Endothelial cell (in vitro differentiated cells): Measurements from ENCODE around the gene NUBPL. TPM values are rescaled to one million over a fixed set of nuclear protein-coding genes. Genes with fewer than 3 reads are reported as not detected.
A peak's percentile ranks its signal among the peaks of the same experiment; 100 is the strongest.

Experiments used
- DNase-seq: peaks from one replicate; pipeline ENCODE4 v3.0.0; 2021; ENCODE audit warnings: low spot score
- H3K27ac Mint-ChIP-seq: one replicate; pipeline ENCODE4 v1.8.0; 2021; ENCODE audit warnings: mixed read lengths, inconsistent platforms; ENCODE audit not compliant: unreplicated experiment
- H3K27me3 Mint-ChIP-seq: one replicate; pipeline ENCODE4 v1.8.0; 2021; ENCODE audit warnings: mild to moderate bottlenecking, moderate library complexity, mixed read lengths, inconsistent platforms; ENCODE audit not compliant: unreplicated experiment
- H3K36me3 Mint-ChIP-seq: one replicate; pipeline ENCODE4 v1.8.0; 2021; ENCODE audit warnings: mild to moderate bottlenecking, low read depth, mixed read lengths, inconsistent platforms; ENCODE audit not compliant: unreplicated experiment
- H3K4me1 Mint-ChIP-seq: one replicate; pipeline ENCODE4 v1.8.0; 2021; ENCODE audit warnings: mild to moderate bottlenecking, mixed read lengths, inconsistent platforms; ENCODE audit not compliant: unreplicated experiment
- H3K4me3 Mint-ChIP-seq: one replicate; pipeline ENCODE4 v1.8.0; 2021; ENCODE audit warnings: mild to moderate bottlenecking, mixed read lengths, inconsistent platforms; ENCODE audit not compliant: unreplicated experiment
- H3K9me3 Mint-ChIP-seq: one replicate; pipeline ENCODE4 v1.8.0; 2021; ENCODE audit warnings: mixed read lengths, inconsistent platforms; ENCODE audit not compliant: unreplicated experiment
- total RNA-seq: library from RNA; stranded (reverse); fragmentation: NEBNext Ultra II Directional; extraction: Animal tissue kit (Norgen Biotek cat#: 25700); gene quantifications from one replicate; pipeline ENCODE4 v1.2.1, GENCODE V29; 2021; ENCODE audit not compliant: unreplicated experiment
- TF ChIP-seq, protein P1 (sequence below): fragments of 200-600 bp; sonication (generic); IDR thresholded peaks from one replicate; pipeline ENCODE4 v1.5.0; 2021; ENCODE audit warnings: antibody characterized with exemption; ENCODE audit not compliant: unreplicated experiment

Gene NUBPL
- total RNA-seq, 1 donor from 2014 or later = 11.3 TPM

DNA sequence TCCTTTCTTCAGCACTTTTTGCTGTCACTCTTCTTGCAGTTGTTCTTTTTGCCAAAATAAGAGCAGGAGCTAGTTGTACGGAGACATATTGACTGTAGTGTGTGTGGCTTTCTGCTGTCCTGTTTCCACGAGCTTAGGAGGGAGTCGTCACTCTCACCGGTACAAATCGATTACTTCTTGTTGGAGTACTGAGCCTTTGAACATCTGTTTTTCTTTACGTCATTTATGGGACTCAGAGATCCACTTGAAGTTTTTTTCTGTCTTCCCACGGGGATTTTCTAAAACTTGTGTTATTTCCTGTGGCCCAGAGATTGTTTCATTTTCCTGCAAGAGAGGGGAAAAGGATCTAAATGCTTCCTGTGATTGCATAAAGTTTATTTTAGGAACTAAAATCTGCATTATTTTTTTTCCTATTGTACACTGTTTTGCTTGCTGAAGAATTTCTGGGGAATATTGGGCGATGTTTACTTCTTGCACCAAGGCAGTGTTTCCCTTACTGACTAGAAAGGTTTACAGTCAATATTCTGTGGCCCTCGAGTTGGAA is 316.1 kb downstream of the NUBPL start:
- TF ChIP-seq, protein P1, sequence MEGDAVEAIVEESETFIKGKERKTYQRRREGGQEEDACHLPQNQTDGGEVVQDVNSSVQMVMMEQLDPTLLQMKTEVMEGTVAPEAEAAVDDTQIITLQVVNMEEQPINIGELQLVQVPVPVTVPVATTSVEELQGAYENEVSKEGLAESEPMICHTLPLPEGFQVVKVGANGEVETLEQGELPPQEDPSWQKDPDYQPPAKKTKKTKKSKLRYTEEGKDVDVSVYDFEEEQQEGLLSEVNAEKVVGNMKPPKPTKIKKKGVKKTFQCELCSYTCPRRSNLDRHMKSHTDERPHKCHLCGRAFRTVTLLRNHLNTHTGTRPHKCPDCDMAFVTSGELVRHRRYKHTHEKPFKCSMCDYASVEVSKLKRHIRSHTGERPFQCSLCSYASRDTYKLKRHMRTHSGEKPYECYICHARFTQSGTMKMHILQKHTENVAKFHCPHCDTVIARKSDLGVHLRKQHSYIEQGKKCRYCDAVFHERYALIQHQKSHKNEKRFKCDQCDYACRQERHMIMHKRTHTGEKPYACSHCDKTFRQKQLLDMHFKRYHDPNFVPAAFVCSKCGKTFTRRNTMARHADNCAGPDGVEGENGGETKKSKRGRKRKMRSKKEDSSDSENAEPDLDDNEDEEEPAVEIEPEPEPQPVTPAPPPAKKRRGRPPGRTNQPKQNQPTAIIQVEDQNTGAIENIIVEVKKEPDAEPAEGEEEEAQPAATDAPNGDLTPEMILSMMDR = no peak
- Mint-ChIP-seq H3K36me3 (peaks cover 4% of the 10 kb centered on the region), H3K9me3 (no peaks in the 10 kb centered on the region), H3K27ac (peak overlapping the region; percentile 94), H3K4me3 (no peak overlapping the region), H3K27me3 (peaks cover 1% of the 10 kb centered on the region), H3K4me1 (peaks cover 35% of the 10 kb centered on the region)
- DNase-seq = no peak

DNA sequence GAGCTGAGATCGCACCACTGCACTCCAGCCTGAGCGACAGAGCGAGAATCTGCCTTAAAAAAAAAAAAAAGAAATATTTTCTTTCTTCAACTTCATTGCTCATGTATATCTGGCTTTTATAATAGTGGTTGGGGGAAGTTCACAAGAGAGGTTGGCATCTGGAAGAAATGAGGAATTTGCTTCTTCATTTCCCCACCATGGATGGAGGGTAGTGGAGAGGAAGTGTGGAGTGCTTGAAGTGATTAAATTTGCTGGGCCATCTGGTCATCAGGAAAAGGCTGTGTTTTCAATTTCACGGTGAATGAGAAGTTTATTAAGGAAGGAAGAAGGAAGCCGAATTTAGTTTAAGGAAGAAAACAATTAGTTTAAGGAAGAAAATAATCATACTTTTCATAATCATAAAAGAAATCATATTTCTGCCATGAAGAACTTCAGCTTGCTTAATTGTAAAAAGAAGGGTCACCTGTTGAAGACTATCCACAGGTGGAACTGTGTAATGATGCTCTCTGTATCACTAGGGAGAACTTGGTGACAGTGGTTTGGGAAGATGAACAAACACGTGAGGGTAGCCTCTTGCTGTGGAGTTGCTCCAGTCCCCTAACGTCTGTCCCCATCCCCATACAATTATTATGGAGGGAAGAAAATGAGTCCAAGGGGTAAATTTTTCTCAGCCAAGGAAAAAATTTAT is 318.6 kb downstream of the NUBPL start:
- Mint-ChIP-seq H3K36me3 (peaks cover 4% of the 10 kb centered on the region), H3K4me3 (no peak overlapping the region), H3K9me3 (no peaks in the 10 kb centered on the region), H3K4me1 (peaks cover 35% of the 10 kb centered on the region), H3K27me3 (peaks cover 1% of the 10 kb centered on the region), H3K27ac (no peak overlapping the region)
- DNase-seq = no peak
- TF ChIP-seq, protein P1 = no peak

DNA sequence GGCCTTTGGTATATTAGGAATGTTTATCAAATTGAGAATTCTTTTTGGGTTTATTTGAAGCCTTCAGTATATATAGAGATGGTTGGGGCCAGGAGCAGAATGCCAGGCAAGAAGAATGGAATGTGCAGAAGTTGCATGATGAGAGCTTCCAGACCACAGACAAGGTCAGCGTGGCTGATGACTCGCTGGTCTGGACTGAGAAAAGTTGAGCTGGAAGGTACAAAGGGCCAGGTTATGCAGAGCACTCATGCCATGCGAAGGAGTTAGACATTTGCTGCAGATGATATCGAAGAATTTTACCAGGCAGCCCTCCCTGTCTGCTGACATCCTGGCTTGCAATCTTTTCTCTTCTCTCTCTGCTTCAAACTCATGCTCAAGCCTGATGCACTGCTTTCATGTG is 319.7 kb downstream of the NUBPL start:
- Mint-ChIP-seq H3K36me3 (no peaks in the 10 kb centered on the region), H3K4me3 (no peak overlapping the region), H3K27ac (no peak overlapping the region), H3K9me3 (no peaks in the 10 kb centered on the region), H3K4me1 (peaks cover 33% of the 10 kb centered on the region), H3K27me3 (peaks cover 1% of the 10 kb centered on the region)
- TF ChIP-seq, protein P1 = no peak
- DNase-seq = no peak

DNA sequence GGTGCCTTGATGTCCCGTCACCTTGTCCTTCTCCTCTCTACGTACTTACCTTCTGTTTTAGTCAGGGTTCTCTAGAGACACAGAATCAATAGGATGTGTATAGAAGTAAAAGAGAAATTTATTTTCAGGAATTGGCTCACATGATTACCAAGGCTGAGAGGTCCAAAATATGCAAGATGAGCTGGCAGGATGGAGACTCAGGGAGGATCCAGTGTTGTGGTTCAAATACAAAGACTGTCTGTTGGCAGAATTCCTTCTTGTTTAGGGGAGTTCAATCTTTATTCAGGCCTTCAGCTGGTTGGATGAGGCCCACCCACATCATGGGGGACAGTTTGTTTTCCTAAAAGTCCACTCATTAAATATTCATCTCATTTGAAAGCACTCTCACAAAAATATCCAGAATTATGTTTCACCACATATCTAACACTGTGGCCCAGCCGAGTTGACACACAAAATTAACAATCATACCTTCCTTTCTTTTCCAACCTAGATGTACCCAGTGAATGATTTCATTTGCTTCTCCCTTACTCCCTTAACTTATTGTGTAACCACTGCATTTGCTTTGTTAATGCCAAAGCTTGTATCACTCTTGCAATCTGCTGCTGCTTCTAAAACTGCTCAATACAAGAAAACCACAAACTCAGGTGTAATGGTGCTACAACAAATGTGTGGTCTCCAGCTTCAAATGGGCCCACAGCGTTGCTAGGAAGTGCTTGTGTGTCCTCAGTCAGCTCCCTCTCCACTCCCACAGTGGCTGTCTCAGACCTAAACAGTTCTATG is 320.5 kb downstream of the NUBPL start:
- H3K9me3 Mint-ChIP-seq = no peaks in the 10 kb centered on the region
- no peaks in the 10 kb centered on the region for H3K36me3 Mint-ChIP-seq
- H3K4me1 Mint-ChIP-seq = peaks cover 29% of the 10 kb centered on the region
- H3K4me3 Mint-ChIP-seq = no peak overlapping the region
- TF ChIP-seq, protein P1 = no peak
- no peak overlapping the region for H3K27ac Mint-ChIP-seq
- no peak for DNase-seq
- H3K27me3 Mint-ChIP-seq = peaks cover 1% of the 10 kb centered on the region

DNA sequence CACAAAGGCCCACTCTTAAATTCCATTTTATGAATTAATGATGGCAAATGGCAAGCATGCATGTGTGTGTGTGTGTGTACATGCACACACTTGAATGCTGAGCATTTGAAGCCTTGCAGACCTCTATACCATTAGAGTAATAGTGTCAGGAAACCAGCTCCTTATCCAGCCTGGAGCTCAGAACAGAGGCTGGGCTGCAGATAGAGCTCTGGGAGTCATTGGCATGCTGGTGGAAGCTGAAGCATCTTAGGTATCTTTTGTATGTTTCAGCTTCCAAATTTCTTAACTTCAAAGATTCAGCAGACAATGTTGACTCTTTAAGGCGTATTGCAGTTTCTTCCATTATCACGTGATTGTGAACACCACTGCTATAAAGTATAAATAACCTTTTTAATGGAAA is 323.0 kb downstream of the NUBPL start:
- Mint-ChIP-seq H3K27ac (no peak overlapping the region), H3K27me3 (no peaks in the 10 kb centered on the region), H3K36me3 (no peaks in the 10 kb centered on the region), H3K9me3 (no peaks in the 10 kb centered on the region), H3K4me3 (no peak overlapping the region), H3K4me1 (peaks cover 12% of the 10 kb centered on the region)
- DNase-seq = no peak
- TF ChIP-seq, protein P1 = no peak
